Measurements from ENCODE around the gene AGAP3. TPM values are rescaled to one million over a fixed set of nuclear protein-coding genes. Genes with fewer than 3 reads are reported as not detected.

Gene AGAP3
- total and polyA plus RNA-seq, 4 donors = 75.9 to 194 (median 110) TPM

GRCh38 chr7:151079199-151079910, 6.9 kb upstream of the AGAP3 start:
- no peak overlapping the region for H3K9ac ChIP-seq (ENCODE audit: insufficient read depth in 1 of 2, low read length in 2 of 2)
- H3K4me3 ChIP-seq = no peak overlapping the region
- H3K4me1 ChIP-seq (ENCODE audit: control insufficient read depth in 5 of 5, insufficient read depth in 5 of 5, low read length in 5 of 5) = peaks cover 4 to 43% (median 23%) of the 10 kb centered on the region in 5 donors
- TF ChIP-seq CTCF (IDR thresholded peaks at IDR 0.05; ENCODE audit: control extremely low read depth, extremely low read depth) = no peak
- ATAC-seq (ENCODE audit: insufficient read depth, low FRiP score) (no peak), DNase-seq (peak in 1 of 3 donors; percentile 12)
- WGBS, 2 donors = 78 to 89% methylated on average over 26 to 27 of the region's 27 CpGs
- peaks cover 11 to 25% (median 20%) of the 10 kb centered on the region in 4 donors for H3K36me3 ChIP-seq (ENCODE audit: control insufficient read depth in 4 of 4, insufficient read depth in 4 of 4, low read length in 4 of 4)
- H3K9me3 ChIP-seq (ENCODE audit: control insufficient read depth in 4 of 4, insufficient read depth in 3 of 4, low read length in 3 of 4) = no peaks in the 10 kb centered on the region
- H3K27me3 ChIP-seq (ENCODE audit: control insufficient read depth in 3 of 3, insufficient read depth in 3 of 3, low read length in 2 of 3) = no peaks in the 10 kb centered on the region
- H3K27ac ChIP-seq (ENCODE audit: low read depth in 1 of 2, low read length in 1 of 2) = no peak overlapping the region

- Histone ChIP-seq H3K4me3 (peak overlapping the region; percentile 88), H3K36me3 (ENCODE audit: control insufficient read depth in 4 of 4, insufficient read depth in 4 of 4, low read length in 4 of 4) (peaks cover 5 to 19% (median 14%) of the 10 kb centered on the region in 4 donors), H3K9me3 (ENCODE audit: control insufficient read depth in 4 of 4, insufficient read depth in 3 of 4, low read length in 3 of 4) (no peaks in the 10 kb centered on the region), H3K27me3 (ENCODE audit: control insufficient read depth in 3 of 3, insufficient read depth in 3 of 3, low read length in 2 of 3) (no peaks in the 10 kb centered on the region), H3K27ac (ENCODE audit: low read depth in 1 of 2, low read length in 1 of 2) (peak overlapping the region; percentile 94), H3K4me1 (ENCODE audit: control insufficient read depth in 5 of 5, insufficient read depth in 5 of 5, low read length in 5 of 5) (peaks cover 8 to 46% (median 28%) of the 10 kb centered on the region in 5 donors), H3K9ac (ENCODE audit: insufficient read depth in 1 of 2, low read length in 2 of 2) (peak overlapping the region in 1 of 2 donors; percentile 7)
- DNase-seq (no peak), ATAC-seq (ENCODE audit: insufficient read depth, low FRiP score) (peak; percentile 1)
- no peak for TF ChIP-seq CTCF (IDR thresholded peaks at IDR 0.05; ENCODE audit: control extremely low read depth, extremely low read depth)
- 1% methylated on average over 31 of the region's 31 CpGs for WGBS, 2 donors
Observed at GRCh38 chr7:151080067-151080521, 6.2 kb upstream of the AGAP3 start.

GRCh38 chr7:151080522-151081169, 5.6 kb upstream of the AGAP3 start, which contains the start of gene FASTK:
Gene FASTK (minus strand): TSS chr7:151080809. CDS start chr7:151080766, 43 bp downstream.
- Histone ChIP-seq H3K4me3 (peak within 1 kb of the TSS; percentile 88), H3K27ac (ENCODE audit: low read depth in 1 of 2, low read length in 1 of 2) (peak within 1 kb of the TSS; percentile 94), H3K9me3 (ENCODE audit: control insufficient read depth in 4 of 4, insufficient read depth in 3 of 4, low read length in 3 of 4) (no peaks in the 10 kb centered on the region), H3K9ac (ENCODE audit: insufficient read depth in 1 of 2, low read length in 2 of 2) (peak within 1 kb of the TSS in 1 of 2 donors; percentile 7), H3K36me3 (ENCODE audit: control insufficient read depth in 4 of 4, insufficient read depth in 4 of 4, low read length in 4 of 4) (peaks cover 0 to 14% (median 10%) of the 10 kb centered on the region in 4 donors), H3K27me3 (ENCODE audit: control insufficient read depth in 3 of 3, insufficient read depth in 3 of 3, low read length in 2 of 3) (no peaks in the 10 kb centered on the region), H3K4me1 (ENCODE audit: control insufficient read depth in 5 of 5, insufficient read depth in 5 of 5, low read length in 5 of 5) (peaks cover 13 to 52% (median 33%) of the 10 kb centered on the region in 5 donors)
- WGBS, 2 donors = 2% methylated on average over 61 to 66 of the region's 66 CpGs
- TF ChIP-seq CTCF (IDR thresholded peaks at IDR 0.05; ENCODE audit: control extremely low read depth, extremely low read depth) = no peak
- peak; percentile 92 to 95 (median 94) for DNase-seq
- ATAC-seq (ENCODE audit: insufficient read depth, low FRiP score) = peak; percentile 90
